ENCODE data around the gene RAB28.

The RAB28 gene

GRCh38 chr4:13396161-13396560, 88.0 kb downstream of the RAB28 start:
- TF ChIP-seq TAF1 (IDR thresholded peaks at IDR 0.05; ENCODE audit: borderline replicate concordance, insufficient read depth, low read length) = no peak
- TF ChIP-seq FOXP2 (optimal IDR thresholded peaks at IDR 0.05; ENCODE audit: borderline replicate concordance, extremely low read depth, extremely low read length, insufficient read depth) = no peak
- TF ChIP-seq REST (IDR thresholded peaks at IDR 0.05; ENCODE audit: insufficient read depth in 1 of 2, low read depth in 2 of 2, low read length in 2 of 2) = no peak

GRCh38 chr4:13386405-13387107, 97.6 kb downstream of the RAB28 start:
- TF ChIP-seq FOXP2 (optimal IDR thresholded peaks at IDR 0.05; ENCODE audit: borderline replicate concordance, extremely low read depth, extremely low read length, insufficient read depth) = no peak
- TF ChIP-seq SIN3A (IDR thresholded peaks at IDR 0.05; ENCODE audit: borderline replicate concordance, insufficient read depth, low read length) = no peak
- no peak for TF ChIP-seq POLR2AphosphoS5 (IDR thresholded peaks at IDR 0.05; ENCODE audit: low read depth, low read length)
- no peak for TF ChIP-seq REST (IDR thresholded peaks at IDR 0.05; ENCODE audit: insufficient read depth in 1 of 2, low read depth in 2 of 2, low read length in 2 of 2)
- TF ChIP-seq TAF1 (IDR thresholded peaks at IDR 0.05; ENCODE audit: borderline replicate concordance, insufficient read depth, low read length) = no peak

- TF ChIP-seq FOXP2 (optimal IDR thresholded peaks at IDR 0.05; ENCODE audit: borderline replicate concordance, extremely low read depth, extremely low read length, insufficient read depth) (no peak), TAF1 (IDR thresholded peaks at IDR 0.05; ENCODE audit: borderline replicate concordance, insufficient read depth, low read length) (no peak), SIN3A (IDR thresholded peaks at IDR 0.05; ENCODE audit: borderline replicate concordance, insufficient read depth, low read length) (no peak), REST (IDR thresholded peaks at IDR 0.05; ENCODE audit: insufficient read depth in 1 of 2, low read depth in 2 of 2, low read length in 2 of 2) (no peak), POLR2AphosphoS5 (IDR thresholded peaks at IDR 0.05; ENCODE audit: low read depth, low read length) (no peak)
Observed at GRCh38 chr4:13384055-13384454, 100.1 kb downstream of the RAB28 start.

- TF ChIP-seq REST (IDR thresholded peaks at IDR 0.05; ENCODE audit: insufficient read depth in 1 of 2, low read depth in 2 of 2, low read length in 2 of 2) = no peak
- TF ChIP-seq TAF1 (IDR thresholded peaks at IDR 0.05; ENCODE audit: borderline replicate concordance, insufficient read depth, low read length) = no peak
- TF ChIP-seq SIN3A (IDR thresholded peaks at IDR 0.05; ENCODE audit: borderline replicate concordance, insufficient read depth, low read length) = no peak
- no peak for TF ChIP-seq POLR2AphosphoS5 (IDR thresholded peaks at IDR 0.05; ENCODE audit: low read depth, low read length)
- TF ChIP-seq FOXP2 (optimal IDR thresholded peaks at IDR 0.05; ENCODE audit: borderline replicate concordance, extremely low read depth, extremely low read length, insufficient read depth) = no peak
Observed at GRCh38 chr4:13378973-13379759, 105.0 kb downstream of the RAB28 start.
